Measurements from ENCODE around the gene TMEM145. TPM values are rescaled to one million over a fixed set of nuclear protein-coding genes. Genes with fewer than 3 reads are reported as not detected.

TMEM145 gene
- total and polyA plus RNA-seq, 9 of the 15 experiments (the other 6 are each of a cell fraction or from before 2014, with no cell fraction given): 0.80 to 5.5 (median 1.9) TPM; not detected in 3

DNA sequence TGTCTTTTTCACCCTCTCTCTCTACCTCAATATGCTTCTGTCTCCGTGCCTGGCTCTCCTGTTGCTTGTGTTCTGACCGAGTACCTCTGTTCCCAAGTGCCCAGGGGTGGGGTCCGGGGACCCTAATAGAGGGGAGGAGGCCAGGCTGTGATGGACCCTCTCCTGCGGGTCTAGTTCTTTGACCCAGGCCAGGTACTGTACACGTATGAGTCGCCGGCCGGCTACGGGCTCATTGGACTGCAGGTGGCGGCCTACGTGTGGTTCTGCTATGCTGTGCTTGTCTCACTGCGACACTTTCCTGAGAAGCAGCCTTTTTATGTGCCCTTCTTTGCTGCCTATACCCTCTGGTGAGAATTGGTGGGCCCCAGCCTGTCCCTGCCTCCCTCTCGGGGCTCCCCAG is 4.4 kb downstream of the TMEM145 start:
- in situ Hi-C loops (cut with MboI) (no loop called here), intact Hi-C loops (cut with micrococcal nuclease) (no loop called here)
- no peaks in the 10 kb centered on the region for H3K36me3 ChIP-seq (ENCODE audit: control insufficient read depth, insufficient read depth, low read length)
- no peak overlapping the region for H3K4me2 ChIP-seq (ENCODE audit: insufficient read depth, low read length)
- peaks cover 0 to 2% of the 10 kb centered on the region in 2 experiments; a peak in 1 of 5 replicates for H3K27me3 ChIP-seq (ENCODE audit: control insufficient read depth in 2 of 2, insufficient read depth in 2 of 2, low read length in 2 of 2)
- no peak overlapping the region for H2AFZ ChIP-seq (ENCODE audit: low read depth, low read length)
- peaks cover 15 to 40% of the 10 kb centered on the region in 2 experiments; a peak in 3 of 5 replicates for H3K4me1 ChIP-seq (replicated peaks in 1 of 2; ENCODE audit: control insufficient read depth in 2 of 2, insufficient read depth in 2 of 2, low read length in 2 of 2)
- no peak overlapping the region for H3K27ac ChIP-seq (ENCODE audit: extremely low read depth, low read depth, low read length)
- H3K79me2 ChIP-seq (ENCODE audit: control insufficient read depth, insufficient read depth, low read length): no peaks in the 10 kb centered on the region
- no peaks in the 10 kb centered on the region for H3K9me1 ChIP-seq (ENCODE audit: control insufficient read depth, insufficient read depth, low read length)
- 71% methylated on average over 13 of the region's 13 CpGs for WGBS (ENCODE audit: insufficient coverage, low coverage, missing lambda C conversion rate)
- ChIA-PET CTCF (ENCODE audit: low intra/inter-chr PET ratio) (no interaction called here), POLR2A (no interaction called here)
- no peak for DNase-seq (ENCODE audit: extremely low read depth in 1 of 4, low spot score in 3 of 4)
- no peaks in the 10 kb centered on the region for H3K9me3 ChIP-seq (replicated peaks; ENCODE audit: control insufficient read depth, insufficient read depth, low read depth, low read length)
- no peak for TF ChIP-seq LEF1 (IDR thresholded peaks at IDR 0.05)
- TF ChIP-seq STAG1 (CRISPR knock-in tag; IDR thresholded peaks at IDR 0.05; ENCODE audit: borderline replicate concordance): no peak
- TF ChIP-seq, protein P1, sequence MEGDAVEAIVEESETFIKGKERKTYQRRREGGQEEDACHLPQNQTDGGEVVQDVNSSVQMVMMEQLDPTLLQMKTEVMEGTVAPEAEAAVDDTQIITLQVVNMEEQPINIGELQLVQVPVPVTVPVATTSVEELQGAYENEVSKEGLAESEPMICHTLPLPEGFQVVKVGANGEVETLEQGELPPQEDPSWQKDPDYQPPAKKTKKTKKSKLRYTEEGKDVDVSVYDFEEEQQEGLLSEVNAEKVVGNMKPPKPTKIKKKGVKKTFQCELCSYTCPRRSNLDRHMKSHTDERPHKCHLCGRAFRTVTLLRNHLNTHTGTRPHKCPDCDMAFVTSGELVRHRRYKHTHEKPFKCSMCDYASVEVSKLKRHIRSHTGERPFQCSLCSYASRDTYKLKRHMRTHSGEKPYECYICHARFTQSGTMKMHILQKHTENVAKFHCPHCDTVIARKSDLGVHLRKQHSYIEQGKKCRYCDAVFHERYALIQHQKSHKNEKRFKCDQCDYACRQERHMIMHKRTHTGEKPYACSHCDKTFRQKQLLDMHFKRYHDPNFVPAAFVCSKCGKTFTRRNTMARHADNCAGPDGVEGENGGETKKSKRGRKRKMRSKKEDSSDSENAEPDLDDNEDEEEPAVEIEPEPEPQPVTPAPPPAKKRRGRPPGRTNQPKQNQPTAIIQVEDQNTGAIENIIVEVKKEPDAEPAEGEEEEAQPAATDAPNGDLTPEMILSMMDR (IDR thresholded peaks at IDR 0.05 in 2 of 3, conservative IDR thresholded peaks at IDR 0.05 in 1 of 3; ENCODE audit: insufficient read depth in 2 of 3, low read depth in 1 of 3, low read length in 3 of 3): 0 out of 6 replicates have a peak, but pooled peaks of 1 of the 3 experiments have one; percentile 6
- FAIRE-seq: no peak
- no peak overlapping the region for H3K4me3 ChIP-seq
- no peaks in the 10 kb centered on the region for H4K20me1 ChIP-seq (replicated peaks; ENCODE audit: control insufficient read depth, insufficient read depth, low read length)
- BruUV-seq (replicated peaks): no TSS peak
- no peak overlapping the region for H3K9ac ChIP-seq (ENCODE audit: insufficient read depth in 1 of 2, low read depth in 2 of 2, low read length in 2 of 2)
- ATAC-seq: no peak

Data from K562 (cell line).